HG03342 (cell line): Measurements from ENCODE around the gene SLC6A13.
"Not testable (repeated sequence)": the region's sequence is repeated elsewhere in the genome, so short reads cannot be mapped to it uniquely, and the experiment has no call there.

Experiments used
- ATAC-seq: cut with Tn5 transposase; IDR thresholded peaks from one replicate; pipeline ENCODE4 v1.9.1; 2021; ENCODE audit warnings: mild to moderate bottlenecking, moderate library complexity; ENCODE audit not compliant: unreplicated experiment

The SLC6A13 gene

GRCh38 chr12:265096-265495 lies 2.5 kb upstream of the SLC6A13 start:
- no peak for ATAC-seq

- ATAC-seq: no peak
Observed at GRCh38 chr12:264269-264668, 1.6 kb upstream of the SLC6A13 start.

GRCh38 chr12:263574-263973 lies 938 bp upstream of the SLC6A13 start:
- no peak for ATAC-seq

GRCh38 chr12:262113-262512 lies 523 bp downstream of the SLC6A13 start:
- no peak for ATAC-seq

GRCh38 chr12:257521-258321 lies 4.9 kb downstream of the SLC6A13 start:
- no peak for ATAC-seq

GRCh38 chr12:256958-257357 lies 5.7 kb downstream of the SLC6A13 start:
- ATAC-seq: no peak

GRCh38 chr12:256225-256624 lies 6.4 kb downstream of the SLC6A13 start:
- ATAC-seq: no peak

GRCh38 chr12:254912-255311 lies 7.7 kb downstream of the SLC6A13 start:
- no peak for ATAC-seq

- no peak for ATAC-seq
Observed at GRCh38 chr12:254039-254438, 8.6 kb downstream of the SLC6A13 start.

- no peak for ATAC-seq
Observed at GRCh38 chr12:253116-253831, 9.4 kb downstream of the SLC6A13 start.

- no peak for ATAC-seq
Observed at GRCh38 chr12:252636-253035, 10.0 kb downstream of the SLC6A13 start.

- ATAC-seq: no peak
Observed at GRCh38 chr12:247271-247670, 15.4 kb downstream of the SLC6A13 start.

GRCh38 chr12:243381-243780 lies 19.3 kb downstream of the SLC6A13 start:
- no peak for ATAC-seq

GRCh38 chr12:242496-242895 lies 20.1 kb downstream of the SLC6A13 start:
- no peak for ATAC-seq

- no peak for ATAC-seq
Observed at GRCh38 chr12:241266-241665, 21.4 kb downstream of the SLC6A13 start.

GRCh38 chr12:240566-240965 lies 22.1 kb downstream of the SLC6A13 start:
- ATAC-seq: no peak

GRCh38 chr12:238736-239398 lies 23.8 kb downstream of the SLC6A13 start:
- no peak for ATAC-seq

- no peak for ATAC-seq
Observed at GRCh38 chr12:238116-238515, 24.5 kb downstream of the SLC6A13 start.

GRCh38 chr12:237026-237815 lies 25.4 kb downstream of the SLC6A13 start:
- no peak for ATAC-seq

GRCh38 chr12:236445-236844 lies 26.2 kb downstream of the SLC6A13 start:
- no peak for ATAC-seq

- not testable (repeated sequence) for ATAC-seq
Observed at GRCh38 chr12:235967-236366, 26.7 kb downstream of the SLC6A13 start.
